Right cardiac atrium (tissue), 5 donors: ENCODE results near the gene CERS6. TPM values are rescaled to one million over a fixed set of nuclear protein-coding genes. Genes with fewer than 3 reads are reported as not detected.
A peak's percentile ranks its signal among the peaks of the same experiment; 100 is the strongest.
"Not testable (repeated sequence)": the region's sequence is repeated elsewhere in the genome, so short reads cannot be mapped to it uniquely, and the experiment has no call there.

Experiments used
- ATAC-seq, 2 donors: fragments of 200-7000 bp; cut with Tn5 transposase; one replicate each; pipeline versions ENCODE4 v1.8.0 to v1.9.1; 2020; ENCODE audit warnings: moderate library complexity in 2 of 2, mild to moderate bottlenecking in 1 of 2
- DNase-seq, 3 donors: peaks; one replicate each; pipeline ENCODE4 v3.0.0-alpha.2; 2020
- H3K27ac ChIP-seq: one replicate; pipeline ENCODE4 v1.5.1; 2013; ENCODE audit warnings: mild to moderate bottlenecking, low read length, control low read depth, moderate library complexity
- H3K27me3 ChIP-seq: one replicate; pipeline ENCODE4 v1.6.1; 2013; ENCODE audit not compliant: control insufficient read depth, insufficient read depth
- H3K4me1 ChIP-seq: one replicate; pipeline ENCODE4 v1.6.1; 2013; ENCODE audit warnings: low read length; ENCODE audit not compliant: control insufficient read depth, insufficient read depth
- H3K4me3 ChIP-seq: one replicate; pipeline ENCODE4 v1.5.1; 2013; ENCODE audit warnings: low read length, control low read depth
- H3K9me3 ChIP-seq: one replicate; pipeline ENCODE4 v1.6.1; 2013; ENCODE audit warnings: low read length; ENCODE audit not compliant: control insufficient read depth
- WGBS: extraction: QIAGEN DNeasy Blood & Tissue Kit; methylation state at CpG from one replicate; pipeline ENCODE4 v1.1.7; 2013; 5-methylcytosine and 5-hydroxymethylcytosine counted together
- intact Hi-C, 4 donors: fragments of 100-400 bp; cut with DNase I; formaldehyde crosslinking; loops; one replicate each; pipeline versions ENCODE4 v1.11.0 to v1.14.0; 2022 to 2023
- polyA plus RNA-seq: library from polyadenylated mRNA; stranded (reverse); fragments of 200-250 nt; gene quantifications from one replicate; pipeline ENCODE4 v1.2.3, GENCODE V29; 2013
- total RNA-seq, 4 donors: library from RNA; stranded (reverse); fragmentation: NEBNext Ultra II Directional; extraction: Animal tissue kit (Norgen Biotek cat#: 25700); gene quantifications; one replicate each; pipeline ENCODE4 v1.2.1, GENCODE V29; 2021
- donor health status: healthy with polysubstance abuse.
- donor health status: DM: no; HTN: yes; CAD: no.
- donor health status: DM: no; HTN: no; CAD: no.
- donor health status: DM: no; HTN: yes; CAD: no; lungs with severe emphysema.
- donor health status: DM: yes; HTN: yes; CAD: no.

CERS6 gene
- total and polyA plus RNA-seq, 5 donors: 25.6 to 71.5 (median 48.9) TPM

- no peaks in the 10 kb centered on the region for H3K27me3 ChIP-seq
- 94% methylated on average over 6 of the region's 6 CpGs for WGBS
- no peaks in the 10 kb centered on the region for H3K4me1 ChIP-seq
- no peak overlapping the region for H3K4me3 ChIP-seq
- intact Hi-C loops: no loop called here
- H3K9me3 ChIP-seq: no peaks in the 10 kb centered on the region
- DNase-seq (no peak), ATAC-seq (no peak)
- no peak overlapping the region for H3K27ac ChIP-seq
Observed at GRCh38 chr2:168642873-168643272, 186.8 kb downstream of the CERS6 start.

DNA sequence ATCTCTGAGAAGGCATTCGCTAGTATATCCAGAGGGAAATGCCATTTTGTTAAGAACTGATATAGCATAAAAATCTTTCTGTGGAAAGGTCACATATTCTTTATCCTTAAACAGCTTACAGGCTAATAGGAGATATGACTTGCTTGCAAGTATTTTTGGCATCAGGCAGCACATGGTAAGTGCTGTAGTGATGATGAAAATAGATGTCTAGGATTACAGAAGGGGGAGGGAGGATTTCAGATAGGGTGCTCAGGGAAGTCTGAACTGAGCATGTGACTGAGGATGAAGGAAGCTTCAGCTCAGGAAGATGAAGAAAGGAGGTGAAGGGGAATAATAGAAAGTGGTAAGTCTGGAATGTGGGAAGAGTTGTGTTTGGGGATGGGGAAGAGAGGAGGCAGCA lies 187.9 kb downstream of the CERS6 start:
- intact Hi-C loops: no loop called here
- WGBS: 71% methylated on average over 1 of the region's 1 CpG

GRCh38 chr2:168645696-168646338 lies 189.7 kb downstream of the CERS6 start:
- 66% methylated on average over 2 of the region's 2 CpGs for WGBS
- Histone ChIP-seq H3K4me3 (no peak overlapping the region), H3K4me1 (no peaks in the 10 kb centered on the region), H3K27ac (no peak overlapping the region), H3K27me3 (no peaks in the 10 kb centered on the region), H3K9me3 (no peaks in the 10 kb centered on the region)
- DNase-seq (no peak), ATAC-seq (no peak)
- intact Hi-C loops: no loop called here

More for the DNA sequence above, 187.9 kb downstream of the CERS6 start:
- Histone ChIP-seq H3K9me3 (no peaks in the 10 kb centered on the region), H3K27me3 (no peaks in the 10 kb centered on the region), H3K4me1 (no peaks in the 10 kb centered on the region), H3K27ac (peak overlapping the region; percentile 85), H3K4me3 (no peak overlapping the region)
- peak; percentile 55 to 76 for ATAC-seq
- no peak for DNase-seq

- Histone ChIP-seq H3K27me3 (no peaks in the 10 kb centered on the region), H3K4me1 (no peaks in the 10 kb centered on the region), H3K27ac (no peak overlapping the region), H3K4me3 (no peak overlapping the region), H3K9me3 (no peaks in the 10 kb centered on the region)
- ATAC-seq (peak; percentile 57 to 64), DNase-seq (peak; percentile 24 to 81 (median 57))
- intact Hi-C loops: no loop called here
- 13% methylated on average over 5 of the region's 5 CpGs for WGBS
Observed at GRCh38 chr2:168649105-168649504, 193.0 kb downstream of the CERS6 start.

DNA sequence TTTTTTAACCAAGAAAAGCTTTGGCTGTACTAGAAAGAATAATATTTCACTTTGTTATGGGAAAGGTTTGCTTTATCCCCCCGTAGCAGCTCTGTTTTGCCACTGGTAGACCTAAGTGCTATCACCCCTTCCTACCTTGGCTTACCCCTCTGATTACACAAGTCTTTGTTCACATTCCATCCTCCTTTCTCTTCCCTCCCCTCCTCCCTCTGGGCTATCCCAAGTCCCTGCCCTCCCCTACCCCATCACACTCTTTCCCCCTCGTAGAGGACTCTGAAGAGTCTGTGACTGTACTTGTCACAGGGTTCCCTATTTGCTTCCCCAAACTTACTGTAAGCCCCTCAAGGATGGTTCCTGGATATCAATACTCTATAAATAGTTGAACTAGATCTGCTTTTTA lies 193.5 kb downstream of the CERS6 start:
- ATAC-seq: peak; percentile 46 to 54
- no peaks in the 10 kb centered on the region for H3K27me3 ChIP-seq
- intact Hi-C loops: no loop called here
- H3K27ac ChIP-seq: no peak overlapping the region
- no peaks in the 10 kb centered on the region for H3K9me3 ChIP-seq
- DNase-seq: no peak
- WGBS: 50% methylated on average over 2 of the region's 2 CpGs
- H3K4me3 ChIP-seq: no peak overlapping the region
- no peaks in the 10 kb centered on the region for H3K4me1 ChIP-seq

- H3K4me1 ChIP-seq: no peaks in the 10 kb centered on the region
- intact Hi-C loops: no loop called here
- H3K9me3 ChIP-seq: no peaks in the 10 kb centered on the region
- H3K27ac ChIP-seq: no peak overlapping the region
- no peaks in the 10 kb centered on the region for H3K27me3 ChIP-seq
- WGBS: 69% methylated on average over 1 of the region's 1 CpG
- no peak overlapping the region for H3K4me3 ChIP-seq
- DNase-seq: no peak
- peak in 1 of 2 donors; percentile 50 for ATAC-seq
Observed at GRCh38 chr2:168650139-168650538, 194.1 kb downstream of the CERS6 start.

DNA sequence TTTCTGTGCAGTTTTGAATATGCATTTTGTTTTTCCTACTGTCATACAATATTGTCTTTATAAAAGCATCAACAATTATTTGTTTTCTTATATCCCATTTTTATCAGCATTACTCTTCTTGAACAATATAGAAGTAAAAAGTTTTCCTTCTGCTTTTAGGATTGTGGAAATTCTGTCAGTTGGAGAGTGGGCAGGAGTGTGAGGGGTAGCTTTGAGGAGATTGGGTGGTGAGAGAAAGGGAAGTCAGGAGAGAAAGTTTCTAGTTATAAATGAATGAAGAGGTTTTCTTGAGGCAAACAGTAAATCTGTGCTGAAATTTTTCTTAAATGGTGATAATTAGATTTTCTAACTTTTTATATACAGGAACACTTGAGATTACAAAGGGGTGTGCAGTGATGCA lies 194.7 kb downstream of the CERS6 start:
- ATAC-seq: no peak
- no peak overlapping the region for H3K27ac ChIP-seq
- H3K4me1 ChIP-seq: no peaks in the 10 kb centered on the region
- no peaks in the 10 kb centered on the region for H3K27me3 ChIP-seq
- no peaks in the 10 kb centered on the region for H3K9me3 ChIP-seq
- intact Hi-C loops: no loop called here
- no peak for DNase-seq
- no peak overlapping the region for H3K4me3 ChIP-seq

- H3K9me3 ChIP-seq: no peaks in the 10 kb centered on the region
- WGBS: 73% methylated on average over 3 of the region's 3 CpGs
- H3K4me1 ChIP-seq: no peaks in the 10 kb centered on the region
- H3K27me3 ChIP-seq: no peaks in the 10 kb centered on the region
- ATAC-seq (no peak), DNase-seq (no peak)
- H3K4me3 ChIP-seq: no peak overlapping the region
- intact Hi-C loops: no loop called here
- no peak overlapping the region for H3K27ac ChIP-seq
Observed at GRCh38 chr2:168652997-168653921, 197.2 kb downstream of the CERS6 start.

DNA sequence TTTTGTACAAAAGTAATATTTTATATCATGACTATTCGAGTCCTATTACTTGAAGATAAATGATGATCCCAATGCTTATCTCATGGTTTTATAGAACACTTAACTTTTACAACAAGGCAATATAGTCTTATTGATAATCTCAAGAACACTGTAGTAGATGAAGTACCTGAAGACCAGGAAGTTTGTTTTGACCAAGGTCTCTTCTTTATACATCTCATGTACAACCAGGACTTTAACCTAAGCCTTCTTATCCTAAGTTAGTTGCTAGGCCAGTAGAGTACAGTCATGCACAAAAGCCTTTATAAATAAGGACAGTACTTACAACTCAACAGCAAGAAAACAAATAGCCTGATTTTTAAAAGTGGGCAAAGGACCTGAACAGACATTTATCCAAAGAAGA lies 198.6 kb downstream of the CERS6 start:
- H3K4me1 ChIP-seq: no peaks in the 10 kb centered on the region
- no peak overlapping the region for H3K4me3 ChIP-seq
- intact Hi-C loops: no loop called here
- DNase-seq (no peak), ATAC-seq (no peak)
- no peak overlapping the region for H3K27ac ChIP-seq
- 93% methylated on average over 1 of the region's 1 CpG for whole genome bisulfite sequencing
- no peaks in the 10 kb centered on the region for H3K27me3 ChIP-seq
- H3K9me3 ChIP-seq: no peaks in the 10 kb centered on the region

GRCh38 chr2:168655207-168655606 lies 199.1 kb downstream of the CERS6 start:
- WGBS: 100% methylated on average over 1 of the region's 1 CpG
- no peaks in the 10 kb centered on the region for H3K9me3 ChIP-seq
- DNase-seq (no peak), ATAC-seq (no peak)
- no peak overlapping the region for H3K4me3 ChIP-seq
- no peak overlapping the region for H3K27ac ChIP-seq
- intact Hi-C loops: no loop called here
- no peaks in the 10 kb centered on the region for H3K27me3 ChIP-seq
- H3K4me1 ChIP-seq: no peaks in the 10 kb centered on the region

DNA sequence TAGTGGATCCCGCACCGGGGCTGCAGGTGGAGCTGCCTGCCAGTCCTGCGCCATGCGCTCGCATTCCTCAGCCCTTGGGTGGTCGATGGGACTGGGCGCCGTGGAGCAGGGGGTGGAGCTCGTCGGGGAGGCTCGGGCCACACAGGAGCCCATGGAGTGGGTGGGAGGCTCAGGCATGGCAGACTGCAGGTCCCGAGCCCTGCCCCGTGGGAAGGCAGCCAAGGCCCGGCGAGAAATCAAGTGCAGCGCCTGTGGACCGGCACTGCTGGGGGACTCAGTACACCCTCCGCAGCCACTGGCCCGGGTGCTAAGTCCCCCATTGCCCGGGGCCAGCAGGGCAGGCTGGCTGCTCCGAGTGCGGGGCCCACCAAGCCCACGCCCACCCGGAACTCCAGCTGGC lies 201.3 kb downstream of the CERS6 start:
- ATAC-seq, H3K4me3 ChIP-seq, H3K27me3 ChIP-seq, H3K4me1 ChIP-seq, H3K9me3 ChIP-seq, H3K27ac ChIP-seq, intact Hi-C loops: not testable (repeated sequence)
- 90% methylated on average over 22 of the region's 24 CpGs for WGBS
- peak in 1 of 3 donors; percentile 10 for DNase-seq
